ENCODE results near the gene SNCG.
"Not testable (repeated sequence)": the region's sequence is repeated elsewhere in the genome, so short reads cannot be mapped to it uniquely, and the experiment has no call there.

Gene SNCG

GRCh38 chr10:86974484-86974883 is 16.1 kb downstream of the SNCG start:
- no peak for DNase-seq (ENCODE audit: low read depth in 2 of 2)

GRCh38 chr10:86976362-86977056 is 18.1 kb downstream of the SNCG start:
- no peak for DNase-seq (ENCODE audit: low read depth in 2 of 2)

- not testable (repeated sequence) for DNase-seq (ENCODE audit: low read depth in 2 of 2)
Measured at GRCh38 chr10:86978457-86978856, 20.1 kb downstream of the SNCG start.

- no peak for DNase-seq (ENCODE audit: low read depth in 2 of 2)
Measured at GRCh38 chr10:86979296-86979818, 21.0 kb downstream of the SNCG start.

GRCh38 chr10:86979977-86980448 is 21.6 kb downstream of the SNCG start:
- DNase-seq (ENCODE audit: low read depth in 2 of 2), result no peak

- not testable (repeated sequence) for DNase-seq (ENCODE audit: low read depth in 2 of 2)
Measured at GRCh38 chr10:86981020-86981419, 22.6 kb downstream of the SNCG start.

- no peak for DNase-seq (ENCODE audit: low read depth in 2 of 2)
Measured at GRCh38 chr10:86981716-86982115, 23.3 kb downstream of the SNCG start.

- not testable (repeated sequence) for DNase-seq (ENCODE audit: low read depth in 2 of 2)
Measured at GRCh38 chr10:86984498-86984897, 26.1 kb downstream of the SNCG start.

- no peak for DNase-seq (ENCODE audit: low read depth in 2 of 2)
Measured at GRCh38 chr10:86988520-86988919, 30.1 kb downstream of the SNCG start.

- DNase-seq (ENCODE audit: low read depth in 2 of 2), result not testable (repeated sequence)
Measured at GRCh38 chr10:86991362-86991761, 33.0 kb downstream of the SNCG start.

- no peak for DNase-seq (ENCODE audit: low read depth in 2 of 2)
Measured at GRCh38 chr10:86992456-86992855, 34.1 kb downstream of the SNCG start.

- DNase-seq (ENCODE audit: low read depth in 2 of 2), result no peak
Measured at GRCh38 chr10:86992929-86993328, 34.5 kb downstream of the SNCG start.

- DNase-seq (ENCODE audit: low read depth in 2 of 2), result not testable (repeated sequence)
Measured at GRCh38 chr10:86999802-87000403, 41.5 kb downstream of the SNCG start.

GRCh38 chr10:87000491-87000890 is 42.1 kb downstream of the SNCG start:
- DNase-seq (ENCODE audit: low read depth in 2 of 2), result no peak

GRCh38 chr10:87007124-87007523 is 48.7 kb downstream of the SNCG start:
- DNase-seq (ENCODE audit: low read depth in 2 of 2), result not testable (repeated sequence)

- DNase-seq (ENCODE audit: low read depth in 2 of 2), result not testable (repeated sequence)
Measured at GRCh38 chr10:87007674-87008073, 49.3 kb downstream of the SNCG start.

GRCh38 chr10:87008303-87008702 is 49.9 kb downstream of the SNCG start:
- DNase-seq (ENCODE audit: low read depth in 2 of 2), result not testable (repeated sequence)

GRCh38 chr10:87009134-87009696 is 50.8 kb downstream of the SNCG start:
- not testable (repeated sequence) for DNase-seq (ENCODE audit: low read depth in 2 of 2)

Measured in stimulated activated CD4-positive, alpha-beta T cell treated with anti-CD3 and anti-CD28 coated beads, Interleukin-1b, Interleukin-23, amount 100 ng/mL, for 1 hour (primary cell).